NCI-H524 (cell line): ENCODE measurements around the gene RASGRF2.
"Not testable (repeated sequence)": the region's sequence is repeated elsewhere in the genome, so short reads cannot be mapped to it uniquely, and the experiment has no call there.

Experiments used
- DNase-seq, 2 experiments: peaks; one replicate each; lab custom pipeline; 2025; lab: John Stamatoyannopoulos, UW

The RASGRF2 gene

GRCh38 chr5:81241001-81241400 is 280.8 kb downstream of the RASGRF2 start:
- no peak for DNase-seq

DNA sequence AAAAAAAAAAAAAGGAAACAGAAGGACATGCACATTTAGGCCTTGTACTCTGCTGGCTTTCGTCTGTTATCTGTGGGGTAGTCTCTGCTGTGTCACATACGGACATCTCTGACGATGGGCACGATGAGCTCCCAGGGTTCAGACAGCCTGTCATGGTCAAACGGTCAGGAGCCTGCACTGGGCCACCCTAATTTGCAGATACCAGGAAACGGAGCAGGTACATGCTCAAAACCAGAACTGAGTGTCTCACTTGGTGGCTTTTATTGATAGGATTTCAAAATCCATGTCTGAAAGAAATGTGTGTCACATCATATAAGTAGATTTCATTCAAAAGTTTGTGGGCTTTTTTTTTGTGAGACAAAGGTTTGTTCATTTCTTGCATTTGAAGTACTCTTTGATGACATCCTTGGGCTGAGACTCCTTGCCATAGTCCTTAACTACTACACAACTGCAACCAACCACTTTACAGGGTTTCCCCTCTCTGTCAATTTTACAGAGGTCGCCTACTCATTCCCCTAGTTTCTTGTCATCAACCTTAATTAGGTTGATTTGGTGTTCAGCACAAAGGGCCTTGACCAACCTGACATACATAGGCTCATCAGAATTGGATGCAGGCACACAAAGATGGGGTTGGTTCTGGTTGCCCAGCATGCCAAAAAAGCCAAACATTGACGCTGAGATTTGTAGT is 281.9 kb downstream of the RASGRF2 start:
- DNase-seq, result no peak

DNA sequence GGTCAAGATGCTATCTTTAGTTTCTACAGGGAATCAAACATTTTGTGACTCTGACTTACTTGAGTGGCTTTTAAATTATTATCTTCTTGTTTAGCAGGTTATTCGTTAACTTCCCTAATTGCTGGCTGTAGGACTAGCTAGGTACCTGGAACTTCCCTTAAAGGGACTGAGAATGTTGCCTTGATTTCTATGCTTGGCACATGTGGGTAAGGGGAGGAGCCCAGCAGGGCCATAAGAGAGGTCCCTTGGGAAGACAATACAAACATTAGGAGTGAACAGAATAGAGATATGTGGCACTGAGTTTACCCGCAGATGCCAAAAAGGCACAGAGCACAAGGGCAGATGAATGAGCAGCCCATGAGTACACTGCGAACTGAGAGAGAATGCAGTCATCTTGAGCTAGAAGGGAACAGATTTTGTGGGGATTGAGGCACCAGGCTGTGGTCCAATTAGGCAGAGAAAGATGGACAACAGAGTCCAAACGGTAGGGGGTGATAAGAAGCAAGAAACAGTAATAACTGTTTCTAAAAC is 282.8 kb downstream of the RASGRF2 start:
- no peak for DNase-seq

DNA sequence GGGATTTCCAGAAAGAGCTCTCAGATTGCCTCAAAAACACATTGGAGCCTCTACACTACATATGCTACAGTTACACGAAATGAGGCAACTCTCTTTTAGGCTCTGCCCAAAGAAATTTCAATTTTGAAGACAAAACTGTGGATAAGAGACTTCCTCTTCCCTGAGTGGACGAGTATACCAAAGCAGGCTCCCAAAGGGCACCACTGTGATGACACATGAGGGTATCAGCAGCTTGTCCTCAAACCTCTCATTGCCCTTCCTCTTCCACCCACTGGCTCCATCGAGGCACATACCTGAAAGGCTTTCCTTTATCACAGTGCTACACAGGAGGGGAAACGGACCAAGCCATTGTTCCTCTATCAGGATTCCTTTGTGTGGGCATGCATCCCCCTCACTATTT is 284.3 kb downstream of the RASGRF2 start:
- no peak for DNase-seq

DNA sequence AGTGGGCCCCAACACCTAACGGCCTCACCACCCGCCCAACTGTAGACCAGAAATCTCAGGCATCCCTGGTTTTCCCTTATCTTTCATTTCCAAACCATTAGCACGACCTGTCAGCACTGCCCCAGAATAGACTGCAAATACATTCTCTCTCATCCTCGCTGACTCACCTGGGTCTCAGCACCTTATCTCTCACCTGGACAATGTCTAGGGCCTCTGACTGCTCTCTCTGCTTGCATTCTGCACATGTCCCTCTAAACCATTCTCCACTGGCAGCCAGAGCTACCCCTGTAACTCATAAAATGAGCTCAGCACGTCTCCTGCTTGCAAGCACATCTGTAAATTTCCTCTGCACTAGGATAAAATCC is 285.7 kb downstream of the RASGRF2 start:
- DNase-seq, result no peak

GRCh38 chr5:81246697-81247096 is 286.5 kb downstream of the RASGRF2 start:
- DNase-seq, result no peak

DNA sequence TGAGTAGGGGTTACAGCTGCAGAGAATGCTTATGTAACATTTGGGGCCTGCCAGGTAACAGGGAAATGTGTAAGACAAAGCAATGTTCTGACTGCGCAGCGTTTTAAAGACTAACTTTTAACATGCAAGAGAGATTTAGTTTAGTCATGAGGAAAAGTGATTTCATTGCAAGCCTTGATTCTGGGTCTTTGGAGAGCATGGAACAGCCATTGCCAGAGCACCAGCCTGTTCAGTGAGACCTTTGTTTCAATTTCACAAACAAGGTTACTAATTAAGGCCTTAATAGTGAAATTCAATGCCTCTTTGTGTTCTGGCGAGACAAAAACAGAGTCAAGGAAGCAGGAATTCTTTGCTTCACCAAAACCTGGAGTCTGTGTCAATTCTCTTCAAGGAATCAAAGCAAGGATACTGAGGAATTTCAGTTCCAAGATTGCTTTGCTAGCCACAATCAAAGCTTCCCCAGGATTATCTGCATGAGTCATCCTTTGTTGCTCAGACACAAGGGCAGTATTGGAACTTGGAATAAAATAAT is 287.3 kb downstream of the RASGRF2 start:
- DNase-seq, result no peak

DNA sequence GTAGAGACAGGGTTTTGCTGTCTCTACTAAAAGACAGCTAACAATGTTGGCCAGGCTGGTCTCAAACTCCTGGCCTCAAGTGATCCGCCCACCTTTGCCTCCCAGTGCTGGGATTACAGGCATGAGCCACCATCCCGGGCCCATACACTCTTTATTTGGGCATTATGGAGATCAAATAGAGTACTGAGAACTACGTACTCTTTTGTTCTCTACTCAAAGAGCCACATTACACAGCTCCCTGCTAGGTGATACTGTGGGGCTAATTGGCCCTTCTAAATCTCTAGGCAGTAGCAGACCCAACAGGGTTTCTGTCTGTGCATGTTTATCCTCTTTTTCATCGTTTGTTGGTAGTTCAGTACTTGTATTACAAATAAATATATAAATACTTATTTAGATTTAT is 289.1 kb downstream of the RASGRF2 start:
- no peak for DNase-seq

- no peak for DNase-seq
These were observed 289.8 kb downstream of the RASGRF2 start for GRCh38 chr5:81250004-81250403.

GRCh38 chr5:81251922-81252321 is 291.8 kb downstream of the RASGRF2 start:
- no peak for DNase-seq

DNA sequence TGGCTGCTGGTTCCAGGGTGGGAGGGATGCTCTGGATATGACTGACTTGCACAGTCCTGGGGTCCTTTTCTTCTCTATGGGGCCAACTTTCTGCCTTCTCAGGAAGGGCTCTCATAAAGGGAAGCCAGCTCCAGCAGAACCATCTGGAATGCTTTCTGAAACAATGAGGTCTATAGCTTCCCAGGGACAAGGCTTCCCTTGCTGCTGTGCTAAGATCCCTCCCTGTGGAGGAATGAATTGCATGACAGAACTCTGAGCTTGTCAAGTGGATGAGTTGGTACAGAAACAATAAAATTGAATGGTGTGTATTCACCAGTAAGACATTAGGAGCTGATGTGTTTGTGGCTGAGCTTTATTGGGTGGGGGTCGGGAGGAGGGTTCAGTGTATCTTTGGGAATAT is 292.7 kb downstream of the RASGRF2 start:
- DNase-seq, result no peak

- no peak for DNase-seq
These were observed 293.7 kb downstream of the RASGRF2 start for GRCh38 chr5:81253875-81254274.

DNA sequence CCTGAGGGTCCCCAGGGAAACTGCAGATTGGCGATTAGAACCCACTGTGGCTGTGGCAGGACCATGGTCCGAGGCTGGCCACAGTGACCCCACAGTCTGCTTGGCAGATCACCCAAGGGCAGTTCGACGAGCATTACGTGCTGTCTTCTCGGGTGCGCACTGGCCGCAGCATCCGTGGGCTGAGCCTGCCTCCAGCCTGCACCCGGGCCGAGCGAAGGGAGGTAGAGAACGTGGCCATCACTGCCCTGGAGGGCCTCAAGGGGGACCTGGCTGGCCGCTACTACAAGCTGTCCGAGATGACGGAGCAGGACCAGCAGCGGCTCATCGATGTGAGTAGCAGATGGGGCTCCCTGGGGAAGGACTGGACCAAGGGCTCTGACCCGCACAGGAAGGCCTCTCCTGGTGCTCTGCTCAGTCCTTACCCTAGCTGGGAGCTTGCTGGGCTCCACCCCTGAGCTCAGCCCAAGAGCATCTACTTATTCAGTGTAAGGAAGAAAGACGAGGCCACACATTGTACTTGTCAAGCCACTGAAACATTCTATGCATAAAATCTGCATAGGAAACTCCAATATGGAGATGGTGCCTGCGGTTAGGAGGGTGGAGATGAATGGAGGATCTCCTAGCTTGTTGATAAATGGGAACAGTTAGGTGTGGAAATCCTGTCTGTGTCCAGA is 294.9 kb downstream of the RASGRF2 start:
- no peak for DNase-seq

DNA sequence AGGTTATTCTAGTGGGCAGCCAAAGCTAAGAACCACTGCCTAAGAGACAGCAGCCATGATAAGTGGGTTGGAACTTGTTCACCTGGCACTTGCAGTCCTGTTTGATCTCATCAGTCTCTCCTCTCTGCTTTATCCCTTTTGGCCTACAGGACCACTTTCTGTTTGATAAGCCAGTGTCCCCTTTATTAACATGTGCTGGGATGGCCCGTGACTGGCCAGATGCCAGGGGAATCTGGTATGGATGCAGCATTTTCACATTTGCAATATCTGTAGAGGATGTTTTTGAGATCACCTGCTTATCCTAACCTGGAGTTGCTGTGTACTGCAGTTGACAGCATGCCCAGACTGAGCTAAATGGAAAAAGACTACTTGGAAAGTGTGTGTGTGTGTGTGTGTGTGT is 296.6 kb downstream of the RASGRF2 start:
- no peak for DNase-seq

DNA sequence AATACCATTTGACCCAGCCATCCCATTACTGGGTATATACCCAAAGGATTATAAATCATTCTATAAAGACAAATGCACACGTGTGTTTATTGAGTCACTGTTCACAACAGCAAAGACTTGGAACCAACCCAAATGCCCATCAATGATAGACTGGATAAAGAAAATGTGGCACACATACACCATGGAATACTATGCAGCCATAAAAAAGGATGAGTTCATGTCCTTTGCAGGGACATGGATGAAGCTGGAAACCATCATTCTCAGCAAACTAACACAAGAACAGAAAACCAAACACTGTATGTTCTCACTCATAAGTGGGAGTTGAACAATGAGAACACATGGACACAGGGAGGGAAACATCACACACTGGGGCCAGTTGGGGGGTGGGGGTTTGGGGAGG is 302.6 kb downstream of the RASGRF2 start:
- not testable (repeated sequence) for DNase-seq

GRCh38 chr5:81265101-81265500 is 304.9 kb downstream of the RASGRF2 start:
- no peak for DNase-seq

GRCh38 chr5:81268521-81269196 is 308.5 kb downstream of the RASGRF2 start:
- DNase-seq, result no peak

DNA sequence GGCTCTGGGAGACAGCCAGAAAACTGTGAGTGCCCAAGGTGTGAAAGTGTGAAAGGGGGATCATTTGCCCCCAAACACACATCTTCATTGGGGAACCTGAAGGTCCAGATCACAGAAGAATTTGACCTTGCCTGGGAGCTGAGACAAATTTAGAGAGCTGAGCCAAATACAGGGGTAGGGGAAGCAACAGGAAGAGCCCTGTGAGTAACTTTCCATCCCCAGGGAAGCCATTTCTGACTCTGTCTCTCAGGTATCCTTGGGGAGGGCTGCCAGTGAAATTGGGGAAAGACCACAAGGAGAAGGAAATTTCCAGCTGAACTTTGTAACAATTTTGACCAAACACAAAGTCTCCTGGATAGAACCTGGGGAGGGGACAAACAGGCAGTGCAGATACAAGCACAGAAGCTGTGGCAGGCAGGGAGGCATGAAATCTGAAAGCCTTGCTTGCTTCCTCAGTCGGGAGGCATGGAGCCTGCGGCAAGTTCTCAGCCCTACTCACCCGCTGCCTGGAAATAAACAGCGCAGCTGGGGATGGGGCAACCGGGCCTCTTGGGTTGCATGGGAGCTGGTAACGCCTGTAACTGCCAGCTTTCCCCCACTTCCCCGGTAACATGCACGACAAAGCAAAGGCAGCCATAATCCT is 309.7 kb downstream of the RASGRF2 start:
- DNase-seq, result no peak

GRCh38 chr5:81270394-81271027 is 310.3 kb downstream of the RASGRF2 start:
- DNase-seq, result not testable (repeated sequence)
